Heart left ventricle (tissue), 13 donors: Measurements from ENCODE around the gene RIC8B.

Experiments
- POLR2A ChIP-seq, 2 donors: fragments of 450-650 bp; IDR thresholded peaks; one replicate each; pipeline ENCODE4 v1.6.1; 2017; ENCODE audit warnings: antibody characterized with exemption in 2 of 2, mild to moderate bottlenecking in 2 of 2, moderate library complexity in 2 of 2
- TF ChIP-seq, protein P1 (sequence below), 12 donors: fragments of 200-600 bp; sonication (generic) in 4 of 12; IDR thresholded peaks; one replicate each; pipeline versions ENCODE4 v1.5.0 to v1.8.0; 2018 to 2022; ENCODE audit warnings: antibody characterized with exemption in 12 of 12, mild to moderate bottlenecking in 5 of 12
- donor health status: ischemic (EF 13 %, LVEDD 7.1; RV severe dilation, severe dysfunction).
- donor health status: DM: no; HTN: yes; CAD: no.
- donor health status: DM: no; HTN: no; CAD: no.
- donor health status: ischemic (EF 25% LVEDD 6.9; RV normal size, moderate dysfunction).
- donor health status: ischemic (EF 25% LVEDD 5.7; RV mildly dilated, moderate dysfunction).
- donor health status: ischemic (EF 35%, LVEDD 5.7; RV mildly dilated, moderate dysfunction).
- donor health status: nonischemic (EF 11% LVEDD 7.7; RV severe dilation, severe dysfunction).
- donor health status: DM: yes; HTN: yes; CAD: no.
- donor health status: PGD.
- donor health status: ischemic (EF 29% LVEDD 5.4; RV normal size, mild dysfunction).
- donor health status: nonischemic (EF 23%, LVEDD 6.1; RV moderate dilation, normal function).

DNA sequence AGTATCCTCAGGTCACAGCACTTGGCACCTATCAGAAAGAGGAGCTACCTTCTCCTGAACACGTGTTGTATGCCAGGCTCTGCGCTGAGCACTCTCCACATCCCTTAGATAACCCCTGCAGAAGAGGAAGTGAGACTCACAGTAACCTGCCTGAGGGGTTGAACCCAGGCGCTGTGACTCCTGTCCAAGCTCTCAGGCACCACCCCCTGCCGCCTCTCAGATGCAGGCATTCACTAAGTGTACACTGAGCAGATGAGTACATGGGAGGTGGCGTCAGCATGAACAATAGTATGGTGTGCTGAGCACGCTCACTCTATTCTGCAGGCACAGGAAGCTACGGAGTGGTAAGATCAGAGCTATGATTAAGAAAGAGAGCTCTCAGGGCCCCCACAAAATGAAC lies 21.0 kb upstream of the RIC8B start:
- TF ChIP-seq, protein P1, sequence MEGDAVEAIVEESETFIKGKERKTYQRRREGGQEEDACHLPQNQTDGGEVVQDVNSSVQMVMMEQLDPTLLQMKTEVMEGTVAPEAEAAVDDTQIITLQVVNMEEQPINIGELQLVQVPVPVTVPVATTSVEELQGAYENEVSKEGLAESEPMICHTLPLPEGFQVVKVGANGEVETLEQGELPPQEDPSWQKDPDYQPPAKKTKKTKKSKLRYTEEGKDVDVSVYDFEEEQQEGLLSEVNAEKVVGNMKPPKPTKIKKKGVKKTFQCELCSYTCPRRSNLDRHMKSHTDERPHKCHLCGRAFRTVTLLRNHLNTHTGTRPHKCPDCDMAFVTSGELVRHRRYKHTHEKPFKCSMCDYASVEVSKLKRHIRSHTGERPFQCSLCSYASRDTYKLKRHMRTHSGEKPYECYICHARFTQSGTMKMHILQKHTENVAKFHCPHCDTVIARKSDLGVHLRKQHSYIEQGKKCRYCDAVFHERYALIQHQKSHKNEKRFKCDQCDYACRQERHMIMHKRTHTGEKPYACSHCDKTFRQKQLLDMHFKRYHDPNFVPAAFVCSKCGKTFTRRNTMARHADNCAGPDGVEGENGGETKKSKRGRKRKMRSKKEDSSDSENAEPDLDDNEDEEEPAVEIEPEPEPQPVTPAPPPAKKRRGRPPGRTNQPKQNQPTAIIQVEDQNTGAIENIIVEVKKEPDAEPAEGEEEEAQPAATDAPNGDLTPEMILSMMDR (IDR thresholded peaks at IDR 0.05): no peak
- TF ChIP-seq POLR2A (IDR thresholded peaks at IDR 0.05): no peak
